BE2C (cell line): Measurements from ENCODE around the gene NTNG2.

ENCODE experiments used
- DNase-seq: peaks from one replicate; pipeline ENCODE4 v3.0.0-alpha.2; 2020
- H3K27me3 ChIP-seq: fragments of 250-450 bp; sonication (Bioruptor Pico); 2 replicates; pipeline ENCODE4 v1.5.1; 2020; ENCODE audit warnings: mild to moderate bottlenecking
- H3K36me3 ChIP-seq: fragments of 250-450 bp; sonication (Bioruptor Pico); 2 replicates; pipeline ENCODE4 v1.5.1; 2020; ENCODE audit warnings: mild to moderate bottlenecking
- H3K4me1 ChIP-seq: fragments of 250-450 bp; sonication (Bioruptor Pico); 2 replicates; pipeline ENCODE4 v1.5.1; 2020
- H3K4me3 ChIP-seq: 2 replicates; pipeline ENCODE4 v1.5.1; 2011; ENCODE audit warnings: low read depth, low read length
- H3K9me3 ChIP-seq: fragments of 250-450 bp; sonication (Bioruptor Pico); 2 replicates; pipeline ENCODE4 v1.5.1; 2020
- TF ChIP-seq, protein P1 (sequence below): IDR thresholded peaks from 2 replicates; pipeline ENCODE4 v1.5.1; 2012; ENCODE audit warnings: mild to moderate bottlenecking, low read depth, low read length

NTNG2 gene

DNA sequence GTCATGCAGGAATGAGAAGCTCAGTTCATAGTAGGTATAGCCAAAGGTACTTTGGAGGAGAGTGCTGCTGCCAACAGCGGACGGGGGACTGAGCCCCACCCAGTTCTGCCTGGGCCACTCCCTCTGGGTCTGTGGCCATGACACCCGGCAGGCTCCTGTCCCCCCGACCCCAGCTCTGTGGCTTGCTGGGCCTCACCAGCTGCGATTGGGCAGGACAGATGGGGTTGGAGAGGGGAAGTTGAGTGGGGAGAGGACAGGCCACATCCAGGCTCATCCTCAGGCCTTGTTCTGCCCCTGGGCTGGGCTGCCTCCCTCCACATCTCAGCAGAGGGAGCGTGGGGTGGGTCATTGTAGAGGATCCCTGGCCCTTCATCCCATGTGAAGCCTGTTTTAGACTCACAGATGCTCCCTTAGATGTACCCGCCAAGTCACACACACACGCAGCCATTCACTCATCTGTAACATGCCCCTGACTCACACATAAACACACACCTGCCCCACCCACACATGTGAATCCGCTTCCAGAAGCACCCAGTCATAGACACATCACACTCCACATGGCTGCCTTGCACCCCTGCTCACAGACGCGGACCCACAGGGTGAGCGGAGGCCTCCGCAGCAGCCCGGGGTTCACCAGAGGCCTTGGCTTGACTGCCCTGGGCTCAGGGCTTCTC, 48.8 kb downstream of the NTNG2 start:
- H3K4me1 ChIP-seq: peaks cover 8% of the 10 kb centered on the region; the same call in 1 of the 2 replicates
- no peaks in the 10 kb centered on the region for H3K9me3 ChIP-seq
- no peak for DNase-seq
- H3K36me3 ChIP-seq: no peaks in the 10 kb centered on the region
- no peak overlapping the region for H3K4me3 ChIP-seq
- no peaks in the 10 kb centered on the region for H3K27me3 ChIP-seq
- TF ChIP-seq, protein P1, sequence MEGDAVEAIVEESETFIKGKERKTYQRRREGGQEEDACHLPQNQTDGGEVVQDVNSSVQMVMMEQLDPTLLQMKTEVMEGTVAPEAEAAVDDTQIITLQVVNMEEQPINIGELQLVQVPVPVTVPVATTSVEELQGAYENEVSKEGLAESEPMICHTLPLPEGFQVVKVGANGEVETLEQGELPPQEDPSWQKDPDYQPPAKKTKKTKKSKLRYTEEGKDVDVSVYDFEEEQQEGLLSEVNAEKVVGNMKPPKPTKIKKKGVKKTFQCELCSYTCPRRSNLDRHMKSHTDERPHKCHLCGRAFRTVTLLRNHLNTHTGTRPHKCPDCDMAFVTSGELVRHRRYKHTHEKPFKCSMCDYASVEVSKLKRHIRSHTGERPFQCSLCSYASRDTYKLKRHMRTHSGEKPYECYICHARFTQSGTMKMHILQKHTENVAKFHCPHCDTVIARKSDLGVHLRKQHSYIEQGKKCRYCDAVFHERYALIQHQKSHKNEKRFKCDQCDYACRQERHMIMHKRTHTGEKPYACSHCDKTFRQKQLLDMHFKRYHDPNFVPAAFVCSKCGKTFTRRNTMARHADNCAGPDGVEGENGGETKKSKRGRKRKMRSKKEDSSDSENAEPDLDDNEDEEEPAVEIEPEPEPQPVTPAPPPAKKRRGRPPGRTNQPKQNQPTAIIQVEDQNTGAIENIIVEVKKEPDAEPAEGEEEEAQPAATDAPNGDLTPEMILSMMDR: no peak

DNA sequence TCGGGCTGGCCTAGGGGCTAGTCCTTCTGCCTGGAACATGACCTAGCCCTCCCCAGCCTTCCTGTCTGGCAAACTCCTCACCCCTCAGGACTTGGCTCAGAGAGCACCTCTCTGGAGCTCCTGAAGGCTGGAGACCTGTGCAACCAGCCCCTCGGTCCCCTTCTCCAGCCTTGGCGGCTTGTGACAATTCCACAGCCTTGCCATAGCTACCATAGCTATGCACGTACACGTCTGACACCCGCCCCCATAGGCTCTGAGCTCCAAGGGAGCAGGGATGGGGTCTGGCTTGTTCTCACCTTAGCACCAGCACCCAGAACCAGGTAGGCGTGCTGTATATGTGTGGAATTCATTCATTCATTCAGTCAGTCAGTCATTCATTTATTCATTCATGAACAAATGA, 49.7 kb downstream of the NTNG2 start:
- H3K27me3 ChIP-seq: no peaks in the 10 kb centered on the region
- peaks cover 8% of the 10 kb centered on the region; the same call in 1 of the 2 replicates for H3K4me1 ChIP-seq
- TF ChIP-seq, protein P1: no peak
- H3K9me3 ChIP-seq: no peaks in the 10 kb centered on the region
- DNase-seq: no peak
- H3K36me3 ChIP-seq: no peaks in the 10 kb centered on the region
- no peak overlapping the region for H3K4me3 ChIP-seq

DNA sequence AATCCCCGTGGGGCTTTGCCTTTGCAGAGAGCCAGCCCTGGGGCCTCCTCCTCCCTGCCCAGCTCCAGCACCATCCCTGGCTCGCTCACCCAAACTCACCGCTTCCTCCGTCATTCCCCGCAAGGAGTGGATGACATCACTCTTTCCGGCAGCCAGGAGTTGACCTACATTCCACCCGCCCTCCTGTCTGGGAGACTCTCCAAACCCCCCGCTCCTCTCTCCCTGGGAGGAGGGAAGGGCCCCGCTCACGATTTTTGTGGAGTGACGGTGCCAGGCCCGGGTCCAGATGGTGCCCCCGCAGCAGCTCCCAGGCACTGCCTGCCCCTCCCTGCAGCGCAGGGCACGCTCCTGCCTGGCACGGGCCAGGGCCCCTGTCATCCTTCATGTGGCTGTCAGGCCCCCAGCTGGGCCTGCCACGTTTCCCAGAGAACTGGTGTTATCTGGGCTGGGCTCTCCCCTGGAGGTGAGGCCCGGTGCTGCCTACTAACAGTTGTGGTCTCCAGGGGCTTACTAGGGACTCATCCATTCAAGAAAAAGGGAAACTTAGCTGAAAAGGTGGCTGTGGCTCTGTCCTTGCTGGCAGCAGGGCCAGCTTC, 52.3 kb downstream of the NTNG2 start:
- Histone ChIP-seq H3K4me1 (peaks cover 8% of the 10 kb centered on the region; the same call in 1 of the 2 replicates), H3K27me3 (no peaks in the 10 kb centered on the region), H3K36me3 (no peaks in the 10 kb centered on the region), H3K4me3 (peak overlapping the region; percentile 26), H3K9me3 (no peaks in the 10 kb centered on the region)
- TF ChIP-seq, protein P1: peak; percentile 30; the same call in 1 of the 2 replicates
- peak; percentile 70 for DNase-seq

DNA sequence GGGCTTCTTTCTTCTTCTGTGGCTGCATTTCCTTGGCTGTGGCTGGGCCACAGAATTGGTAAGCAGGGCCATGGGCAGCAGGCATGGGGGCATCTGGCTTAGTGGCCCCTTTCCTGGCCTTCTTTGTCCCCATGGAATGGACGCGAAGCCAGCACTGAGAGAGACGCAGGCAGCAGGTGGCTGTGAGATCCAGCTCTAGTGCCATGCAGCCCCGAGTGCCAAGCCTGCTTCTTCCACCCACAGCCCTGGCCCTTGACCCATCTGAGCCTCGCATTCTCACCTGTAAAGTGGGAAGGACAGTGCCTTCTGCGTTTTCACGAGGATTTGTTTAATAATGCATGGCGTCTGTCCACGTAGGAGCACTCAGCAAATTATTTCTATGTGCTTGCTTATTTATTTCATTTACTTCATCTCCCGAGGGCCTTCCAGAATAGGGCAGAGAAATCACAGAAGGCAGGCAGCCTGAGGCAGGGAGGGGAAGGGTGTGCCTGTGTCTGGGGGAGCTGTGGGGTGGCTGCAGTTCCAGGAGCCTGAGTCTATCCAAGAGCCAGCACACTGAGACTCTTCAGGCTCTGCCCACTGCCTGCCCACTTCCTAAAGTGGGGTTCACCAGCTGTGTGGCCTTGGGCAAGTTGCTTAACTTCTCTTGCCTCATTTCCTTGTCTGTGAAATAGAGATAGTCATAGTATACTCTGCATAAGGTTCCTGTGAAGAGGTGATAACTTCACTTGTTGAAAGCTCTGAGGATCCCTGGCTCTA, 55.2 kb downstream of the NTNG2 start:
- Histone ChIP-seq H3K36me3 (no peaks in the 10 kb centered on the region), H3K27me3 (no peaks in the 10 kb centered on the region), H3K9me3 (no peaks in the 10 kb centered on the region), H3K4me1 (peaks cover 8% of the 10 kb centered on the region; the same call in 1 of the 2 replicates), H3K4me3 (no peak overlapping the region)
- TF ChIP-seq, protein P1: no peak
- DNase-seq: no peak

DNA sequence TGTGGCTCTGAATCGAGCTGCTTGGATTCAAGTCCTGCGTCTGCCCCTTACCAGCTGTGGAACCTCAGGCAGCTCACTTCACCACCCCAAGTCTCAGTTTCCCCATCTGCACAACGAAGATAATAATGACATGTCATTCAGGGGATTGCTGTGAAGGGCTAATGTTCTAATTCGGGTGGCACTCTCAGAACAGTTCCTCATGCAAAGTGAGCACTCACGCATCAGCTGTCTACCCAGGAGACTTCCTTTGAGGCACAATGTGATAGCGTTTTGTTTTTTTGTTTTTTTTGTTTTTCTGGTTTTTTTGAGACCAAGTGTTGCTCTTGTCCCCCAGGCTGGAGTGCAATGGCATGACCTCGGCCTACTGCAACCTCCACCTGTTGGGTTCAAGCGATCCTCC, 56.4 kb downstream of the NTNG2 start:
- Histone ChIP-seq H3K36me3 (no peaks in the 10 kb centered on the region), H3K4me3 (no peak overlapping the region), H3K9me3 (no peaks in the 10 kb centered on the region), H3K27me3 (no peaks in the 10 kb centered on the region), H3K4me1 (peaks cover 8% of the 10 kb centered on the region; the same call in 1 of the 2 replicates)
- TF ChIP-seq, protein P1: no peak
- DNase-seq: no peak

DNA sequence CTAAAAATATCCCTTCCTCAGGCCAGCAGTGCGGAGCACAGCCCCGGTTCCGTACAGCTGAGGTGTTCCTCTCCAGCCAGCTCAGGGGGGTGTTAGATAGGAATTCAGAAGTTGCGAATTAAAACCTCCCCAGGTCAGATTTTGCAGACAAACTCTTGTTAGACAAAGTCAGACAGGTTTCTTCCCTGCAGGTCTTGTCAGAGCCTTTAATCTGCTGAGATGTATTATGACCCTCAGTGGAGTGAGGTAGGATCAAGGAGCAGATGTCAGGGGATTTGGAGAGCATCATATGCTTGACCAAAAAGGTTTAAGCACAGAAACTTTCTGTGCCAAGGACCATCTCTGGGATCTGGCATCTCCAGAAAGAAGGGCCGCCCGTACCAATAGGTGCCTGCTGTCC, 60.1 kb downstream of the NTNG2 start:
- no peaks in the 10 kb centered on the region for H3K27me3 ChIP-seq
- no peak for DNase-seq
- no peaks in the 10 kb centered on the region for H3K36me3 ChIP-seq
- TF ChIP-seq, protein P1: no peak
- H3K9me3 ChIP-seq: no peaks in the 10 kb centered on the region
- H3K4me3 ChIP-seq: no peak overlapping the region
- no peaks in the 10 kb centered on the region for H3K4me1 ChIP-seq
